ENCODE data around the gene TSC22D1.

TSC22D1 gene

DNA sequence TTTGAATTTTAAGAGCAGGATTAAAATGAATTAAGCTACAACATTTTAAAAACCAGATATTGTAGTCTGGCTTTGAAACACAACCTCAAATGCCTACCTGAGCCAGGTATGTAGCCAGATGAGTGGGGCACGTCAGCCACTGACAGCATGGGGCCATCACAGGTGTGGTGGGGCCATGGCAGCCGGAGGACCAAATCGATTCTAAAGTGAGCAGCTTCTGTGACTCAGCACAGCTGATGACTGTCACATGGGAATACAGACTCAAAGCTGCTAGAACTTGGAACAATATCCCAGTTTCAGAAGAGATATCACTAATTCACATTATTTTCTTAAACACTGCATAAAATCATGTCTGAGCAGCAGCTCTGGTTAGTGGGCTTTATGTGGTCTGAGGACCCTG lies 149.7 kb downstream of the TSC22D1 start:
- no peak for DNase-seq (ENCODE audit: low spot score)

DNA sequence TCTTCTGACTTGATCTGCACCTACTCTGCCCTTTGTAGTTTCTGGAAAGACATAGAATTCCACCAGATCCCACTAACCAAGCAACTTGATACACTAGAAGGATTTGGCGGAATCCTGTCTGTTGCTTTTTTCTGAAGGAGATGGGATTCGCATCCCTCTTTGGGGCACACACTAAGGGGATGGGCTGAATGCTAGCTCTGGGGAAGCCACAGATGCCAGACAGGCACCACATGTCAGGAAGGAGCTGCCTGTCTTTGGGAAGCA lies 150.4 kb downstream of the TSC22D1 start:
- no peak for DNase-seq (ENCODE audit: low spot score)

DNA sequence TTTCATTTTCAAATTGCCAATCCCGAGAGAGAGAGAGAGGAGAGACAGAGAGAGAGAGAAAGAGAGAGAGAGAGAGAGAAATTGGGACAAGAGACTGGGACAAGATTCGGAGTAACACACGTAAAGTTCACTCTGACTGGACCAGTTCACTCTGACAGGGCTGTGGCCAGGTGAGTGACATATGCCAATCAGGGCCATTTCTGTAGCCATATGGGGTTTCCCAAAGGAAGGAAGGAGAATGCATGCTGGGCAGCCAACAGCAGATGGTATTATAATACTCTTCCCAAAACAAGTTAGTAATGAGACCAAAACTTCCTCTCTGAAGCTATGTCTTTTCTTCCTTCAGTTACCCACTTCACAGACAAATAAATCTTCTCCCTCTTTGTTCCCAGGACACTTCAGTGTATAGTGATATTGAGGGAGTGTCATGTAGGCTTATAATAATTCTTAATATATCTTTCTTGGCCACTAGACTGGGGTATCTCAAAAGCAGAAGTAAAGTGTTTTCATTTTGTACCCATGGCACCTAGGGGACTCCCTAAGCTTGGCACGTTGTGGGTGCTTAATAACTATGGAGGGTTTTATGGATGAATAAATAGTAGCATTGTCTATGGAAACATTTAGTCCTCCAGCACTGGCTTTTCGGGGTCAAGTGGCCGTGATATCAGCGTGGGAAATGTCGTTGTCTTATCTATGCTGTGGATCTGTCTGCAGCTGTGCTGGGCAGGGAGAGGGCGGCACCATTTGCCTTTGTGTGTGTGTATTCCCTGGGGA lies 150.9 kb downstream of the TSC22D1 start:
- no peak for DNase-seq (ENCODE audit: low spot score)

DNA sequence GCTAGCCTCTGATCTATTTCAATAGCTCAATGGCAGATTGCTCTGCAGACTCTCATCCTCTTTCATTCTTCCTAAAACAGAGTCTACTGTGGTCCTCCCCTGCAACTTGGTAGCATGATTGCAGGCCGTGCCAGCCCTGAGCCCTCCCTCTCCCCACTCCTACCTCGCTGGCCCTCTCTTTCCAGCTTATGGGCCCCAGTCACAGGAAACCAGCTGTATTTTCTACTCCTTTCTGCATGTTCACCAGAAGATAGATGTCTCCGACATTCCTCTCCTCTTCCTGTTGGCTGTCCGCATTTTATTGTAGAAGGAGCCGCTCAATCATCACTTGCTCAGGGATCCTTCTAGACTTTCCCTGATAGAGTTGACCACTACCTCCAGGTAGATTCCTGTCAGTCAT lies 152.3 kb downstream of the TSC22D1 start:
- DNase-seq (ENCODE audit: low spot score) = no peak

DNA sequence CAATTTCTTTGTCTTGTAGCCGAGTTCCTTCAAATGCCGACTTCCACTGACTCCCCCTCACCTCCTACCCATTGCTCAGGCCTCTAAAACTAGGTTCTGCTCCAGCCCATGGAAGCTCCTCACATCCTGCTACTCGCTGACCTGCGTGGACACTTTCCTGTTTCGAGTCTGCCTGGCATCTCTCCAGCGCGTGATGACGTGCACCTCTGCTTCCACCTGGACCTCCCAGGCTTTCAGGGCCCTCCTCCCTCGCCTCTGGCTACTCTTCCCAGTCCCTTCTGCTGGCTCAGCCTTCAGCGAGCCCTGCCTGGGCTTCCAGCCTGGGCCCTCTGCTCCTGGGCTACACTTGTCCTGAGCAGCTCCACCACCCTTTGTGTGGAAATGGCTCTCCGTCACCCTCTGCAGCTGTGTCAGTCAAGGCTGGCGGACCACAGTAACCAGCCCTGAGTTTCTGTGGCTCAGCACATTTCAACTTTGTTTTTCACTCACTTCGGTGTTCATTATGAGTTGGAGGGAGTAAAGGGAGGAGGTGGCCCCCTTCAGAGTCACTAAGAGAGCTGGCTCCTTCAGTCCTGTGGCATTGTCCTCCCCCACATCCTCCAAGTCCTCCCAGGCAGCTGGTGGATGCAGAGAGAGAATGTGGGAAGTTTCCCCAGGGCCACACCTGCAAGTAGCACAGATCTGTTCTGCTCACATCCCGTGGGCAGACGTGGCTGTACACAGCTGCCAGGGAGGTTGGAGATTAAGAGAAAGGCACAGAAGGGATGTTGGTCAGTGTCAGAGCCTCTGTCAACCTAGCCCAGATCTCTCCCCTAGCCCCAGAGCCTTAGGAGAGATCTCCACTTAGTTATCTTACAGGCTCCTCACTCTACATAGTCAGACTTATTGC lies 153.1 kb downstream of the TSC22D1 start:
- DNase-seq (ENCODE audit: low spot score) = no peak

DNA sequence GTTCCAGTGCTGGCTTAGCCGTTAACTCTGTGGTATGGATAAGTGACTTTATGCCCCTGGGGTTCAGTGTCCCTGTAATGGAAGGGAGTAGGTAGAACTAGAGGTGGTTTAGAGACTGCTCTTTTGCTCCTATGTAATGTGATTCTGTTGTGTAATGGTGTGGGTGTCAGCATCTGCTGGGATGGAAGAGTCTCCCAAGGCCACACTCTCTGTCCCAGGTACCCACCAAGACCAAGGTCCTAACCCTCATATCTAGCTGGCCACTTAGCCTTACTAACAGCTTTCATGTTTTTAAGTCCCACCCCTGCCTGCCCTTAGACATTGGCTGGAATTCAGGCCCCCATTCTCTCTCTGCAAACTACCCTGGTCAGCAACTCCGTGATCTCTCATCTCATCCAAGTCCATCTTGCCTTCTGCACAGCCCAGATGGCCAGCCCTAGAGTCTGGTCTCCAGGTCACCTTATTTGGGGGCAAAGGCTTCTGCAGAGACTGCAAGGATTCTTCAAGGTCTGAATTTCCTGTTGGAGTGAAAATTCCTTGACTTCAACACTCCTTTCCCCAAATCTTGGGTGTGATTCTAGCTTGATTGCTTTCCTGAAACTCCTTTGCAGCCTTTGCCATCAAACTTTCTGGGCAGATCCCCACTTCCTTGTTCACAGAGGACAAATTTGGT lies 154.1 kb downstream of the TSC22D1 start:
- no peak for DNase-seq (ENCODE audit: low spot score)

DNA sequence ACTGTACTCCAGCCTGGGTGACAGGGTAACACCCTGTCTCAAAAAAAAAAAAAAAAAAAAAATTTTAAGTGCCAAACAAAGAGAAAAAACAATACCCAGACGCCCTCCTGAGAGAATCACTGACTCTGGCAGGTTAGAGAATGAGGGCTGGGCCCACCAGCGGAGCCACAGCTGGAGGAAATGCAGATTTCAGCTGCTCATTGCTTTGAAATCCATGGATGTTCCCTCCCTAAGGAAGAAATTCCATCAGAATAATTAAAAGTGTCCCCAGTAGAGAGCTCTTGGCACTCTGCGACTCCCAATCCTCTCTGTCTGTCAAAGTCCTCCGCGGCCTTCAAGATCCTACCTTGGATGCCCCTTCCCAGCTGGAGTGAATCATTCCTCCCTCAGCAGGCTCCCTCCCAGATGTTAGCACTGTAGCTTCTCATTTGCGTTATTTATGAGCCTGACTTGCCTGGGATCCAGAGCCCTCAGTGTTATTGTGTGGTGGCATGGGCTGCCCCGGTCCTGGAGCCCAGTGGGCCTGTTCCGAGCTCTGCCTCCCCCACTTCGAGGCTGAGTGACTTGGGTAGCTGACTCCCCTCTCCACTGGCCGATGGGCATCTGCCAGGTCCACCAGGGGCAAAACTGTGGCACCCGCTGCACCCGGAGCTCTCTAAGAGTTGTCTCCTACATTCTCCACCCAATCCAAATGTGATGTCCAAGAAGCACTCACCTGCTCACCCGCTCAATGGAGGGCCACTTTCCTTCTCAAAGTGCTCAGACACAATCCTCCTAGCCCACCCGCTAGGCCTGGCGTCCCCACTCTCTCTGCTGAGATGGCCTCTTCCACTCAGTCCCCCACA lies 155.5 kb downstream of the TSC22D1 start:
- no peak for DNase-seq (ENCODE audit: low spot score)

DNA sequence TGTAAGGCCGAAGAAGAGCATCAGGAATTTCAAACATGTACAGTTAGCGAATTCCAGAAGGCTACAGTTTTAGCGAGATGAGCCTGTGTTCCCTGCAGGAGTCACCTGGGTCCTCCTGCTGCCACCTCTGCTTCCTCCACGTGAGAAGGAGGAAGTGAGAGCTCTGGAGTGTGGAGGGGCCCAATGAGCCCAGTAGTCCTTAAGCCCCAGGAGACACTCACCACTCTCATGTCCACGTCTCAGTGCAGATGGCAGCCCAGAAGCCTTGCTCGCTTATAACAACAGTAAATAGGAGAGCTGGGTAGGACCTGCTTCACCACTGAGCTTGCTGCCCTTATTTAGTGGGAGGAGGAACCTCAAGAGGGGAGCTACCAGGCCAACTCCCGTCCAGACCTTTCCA lies 158.3 kb downstream of the TSC22D1 start:
- DNase-seq (ENCODE audit: low spot score) = no peak

DNA sequence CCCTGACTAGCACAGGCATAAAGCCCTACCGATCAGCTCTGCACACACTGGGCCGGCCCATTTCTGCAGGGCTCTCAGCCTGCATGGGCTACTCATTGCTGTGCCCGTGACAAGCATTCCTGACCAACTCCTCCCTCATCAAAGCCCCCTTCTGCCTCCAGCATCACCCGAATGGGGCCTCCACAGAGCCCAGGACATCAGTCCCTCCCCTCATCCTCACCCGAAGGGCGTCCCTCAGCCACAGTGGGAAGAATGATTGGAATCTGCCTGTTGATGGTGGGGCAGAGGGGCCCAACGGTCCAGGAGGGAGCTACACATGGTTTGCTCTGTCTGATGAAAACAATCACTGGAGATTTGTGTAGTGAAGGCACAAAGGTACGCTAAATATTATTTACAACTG lies 158.7 kb downstream of the TSC22D1 start:
- no peak for DNase-seq (ENCODE audit: low spot score)

DNA sequence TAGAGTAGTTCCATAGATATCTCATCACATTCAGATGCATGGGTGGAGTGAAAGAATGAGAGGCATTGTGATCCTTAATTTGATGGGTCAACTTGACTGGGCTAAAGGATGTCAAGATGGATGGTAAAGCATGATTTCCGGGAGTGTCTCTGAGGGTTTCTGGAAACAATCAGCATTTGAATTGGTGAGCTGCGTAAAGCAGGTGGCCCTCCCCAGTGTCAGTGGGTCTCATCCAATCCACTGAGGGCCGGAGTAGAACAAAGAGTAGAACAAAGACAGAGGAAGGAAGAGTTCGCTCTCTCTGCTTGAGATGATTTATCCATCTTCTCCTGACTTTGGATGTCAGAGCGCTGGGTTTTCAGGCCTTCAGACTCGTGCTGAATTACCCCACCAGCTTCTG lies 159.4 kb downstream of the TSC22D1 start:
- no peak for DNase-seq (ENCODE audit: low spot score)

DNA sequence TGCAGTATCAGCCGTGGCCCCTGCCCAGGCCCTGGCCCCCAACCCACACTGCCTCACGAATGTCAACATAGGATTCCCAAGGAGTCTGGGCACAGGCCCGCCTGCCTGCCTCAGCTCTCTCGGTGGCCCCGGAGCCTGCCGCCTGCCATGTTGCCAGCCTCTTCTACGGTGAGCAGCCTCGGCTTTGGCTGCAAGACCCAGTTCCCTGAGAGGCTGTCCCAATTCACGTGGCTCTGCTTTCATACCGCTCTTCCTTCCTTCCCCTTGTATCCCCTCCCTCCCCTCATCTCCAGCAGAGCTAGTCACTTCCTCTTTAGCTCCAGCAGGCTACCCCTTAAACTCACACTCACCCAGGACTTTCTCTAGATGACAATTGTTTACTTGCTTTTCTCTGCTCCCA lies 159.8 kb downstream of the TSC22D1 start:
- DNase-seq (ENCODE audit: low spot score) = no peak

DNA sequence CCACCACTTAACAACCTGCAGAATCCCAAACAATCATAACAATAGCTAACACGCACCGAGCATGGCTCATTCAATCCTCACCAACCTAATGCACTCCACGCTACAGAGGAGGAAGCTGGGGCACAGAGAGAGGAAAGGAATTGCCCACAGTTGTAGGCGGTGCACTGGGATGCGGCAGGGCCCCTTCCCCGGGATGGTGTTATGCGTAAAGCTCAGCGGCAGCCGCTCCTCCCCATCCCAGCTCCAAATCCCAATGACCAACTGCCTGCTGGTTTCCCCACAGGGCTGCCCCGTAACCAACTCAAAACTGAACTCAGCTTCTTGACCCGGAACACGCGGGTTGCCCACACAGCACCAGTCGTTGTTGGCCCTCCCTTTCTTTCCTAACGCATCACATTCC lies 160.3 kb downstream of the TSC22D1 start:
- DNase-seq (ENCODE audit: low spot score) = no peak

DNA sequence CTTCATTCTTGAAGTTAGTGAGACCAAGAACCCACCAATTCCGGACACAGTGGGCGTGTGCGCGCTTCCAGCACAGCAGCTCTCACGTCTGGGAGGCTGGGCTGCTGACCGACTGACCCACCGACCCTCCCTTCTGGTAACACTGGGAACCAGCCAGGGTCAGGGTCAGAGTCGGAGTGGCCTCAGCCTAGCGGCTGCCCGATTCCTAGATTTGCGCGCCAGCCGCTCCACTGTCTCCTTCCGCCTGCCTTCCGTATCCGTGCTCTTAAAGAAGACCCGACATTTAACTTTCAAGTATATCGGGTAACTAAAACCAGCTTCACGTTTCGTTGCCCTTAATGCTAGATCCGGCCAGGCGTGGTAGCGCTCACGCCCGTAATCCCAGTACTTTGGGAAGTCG lies 161.4 kb downstream of the TSC22D1 start:
- DNase-seq (ENCODE audit: low spot score) = no peak

DNA sequence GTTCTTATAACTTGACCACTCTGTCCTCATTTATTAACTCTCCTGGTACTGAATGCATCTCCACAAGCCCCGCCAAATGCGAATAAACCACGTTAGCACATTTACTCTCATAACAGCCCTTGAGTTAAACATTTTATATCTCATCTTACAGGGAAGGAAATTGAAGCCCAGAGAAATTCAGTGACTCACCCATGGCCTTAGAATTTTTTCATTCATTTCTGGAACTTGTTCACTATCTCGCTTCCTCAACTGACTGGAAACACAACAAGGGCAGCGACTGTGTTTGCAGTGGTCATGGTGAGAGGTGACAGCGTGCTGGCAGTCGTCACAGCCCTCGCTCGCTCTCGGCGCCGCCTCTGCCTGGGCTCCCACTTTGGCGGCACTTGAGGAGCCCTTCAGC lies 163.0 kb downstream of the TSC22D1 start:
- no peak for DNase-seq (ENCODE audit: low spot score)

DNA sequence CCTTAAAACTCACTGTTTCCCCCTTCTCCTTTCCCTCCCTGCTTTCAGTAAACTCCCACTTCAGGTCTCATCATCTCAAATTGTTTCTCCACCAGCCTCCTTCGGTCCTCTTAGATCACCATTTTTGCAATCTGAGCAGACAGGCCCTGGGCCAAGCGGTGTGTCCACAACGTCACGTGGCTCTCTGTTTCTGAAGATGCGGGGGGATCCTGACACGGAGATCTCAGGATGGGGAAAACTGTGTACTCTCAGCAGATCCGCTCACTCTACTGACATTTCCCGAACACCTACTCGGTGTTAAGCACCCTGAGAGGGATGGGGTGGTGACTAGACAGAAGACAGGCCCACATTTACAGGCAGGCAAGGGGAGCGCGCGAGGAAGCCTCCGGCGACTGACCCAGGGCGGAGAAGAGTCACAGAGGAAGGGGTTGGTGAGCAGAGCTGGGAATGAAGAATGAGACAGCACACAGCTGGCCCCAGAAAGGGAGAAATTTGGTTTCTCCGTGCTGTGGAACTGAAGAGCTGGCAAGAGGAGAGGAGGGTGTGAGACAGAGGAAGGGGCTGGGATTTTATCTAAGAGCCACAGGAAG lies 163.7 kb downstream of the TSC22D1 start:
- no peak for DNase-seq (ENCODE audit: low spot score)

DNA sequence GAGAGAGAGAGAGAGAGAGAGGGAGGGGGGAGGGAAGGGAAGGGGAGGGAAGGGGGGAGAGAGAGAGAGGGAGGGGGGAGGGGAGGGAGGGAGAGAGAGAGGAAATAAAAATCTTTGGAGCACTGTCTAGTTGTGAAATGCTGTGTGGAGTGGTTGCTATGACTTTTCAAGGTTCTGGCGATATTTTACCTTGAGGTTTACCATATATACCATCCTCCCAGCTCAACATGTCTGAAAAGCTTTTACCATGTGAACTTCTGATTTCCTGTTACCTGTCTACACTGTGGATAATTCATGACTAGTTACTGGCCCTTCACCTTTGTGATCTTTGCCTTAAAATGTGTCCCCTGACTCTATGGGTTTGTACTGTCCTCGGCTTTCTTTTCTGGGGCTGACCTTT lies 164.3 kb downstream of the TSC22D1 start:
- no peak for DNase-seq (ENCODE audit: low spot score)

DNA sequence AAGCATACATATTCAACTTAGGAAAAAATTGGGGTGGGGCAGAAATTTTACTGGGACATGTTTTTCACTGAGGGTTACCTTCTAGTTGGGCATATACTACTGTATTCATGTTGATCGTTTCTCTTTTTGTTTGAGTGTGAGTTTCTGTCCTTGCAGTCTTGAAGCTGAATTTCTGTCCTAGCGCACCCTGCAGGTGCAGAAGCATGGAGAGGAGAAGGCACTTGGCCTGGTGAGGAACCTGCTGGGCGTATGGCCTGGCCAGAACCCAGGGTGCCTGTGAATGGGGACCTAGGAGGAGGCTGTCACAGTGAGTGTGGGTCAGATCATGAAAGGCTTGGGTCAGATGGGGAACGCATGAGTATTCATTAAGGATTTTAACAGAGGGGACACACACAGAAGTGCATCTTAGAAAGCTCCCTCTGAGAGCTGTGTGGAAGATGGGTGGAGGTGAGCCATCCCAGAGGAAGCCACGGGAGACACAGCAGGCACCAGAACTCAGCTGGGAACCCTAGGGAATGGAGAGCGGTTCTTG lies 165.7 kb downstream of the TSC22D1 start:
- no peak for DNase-seq (ENCODE audit: low spot score)

DNA sequence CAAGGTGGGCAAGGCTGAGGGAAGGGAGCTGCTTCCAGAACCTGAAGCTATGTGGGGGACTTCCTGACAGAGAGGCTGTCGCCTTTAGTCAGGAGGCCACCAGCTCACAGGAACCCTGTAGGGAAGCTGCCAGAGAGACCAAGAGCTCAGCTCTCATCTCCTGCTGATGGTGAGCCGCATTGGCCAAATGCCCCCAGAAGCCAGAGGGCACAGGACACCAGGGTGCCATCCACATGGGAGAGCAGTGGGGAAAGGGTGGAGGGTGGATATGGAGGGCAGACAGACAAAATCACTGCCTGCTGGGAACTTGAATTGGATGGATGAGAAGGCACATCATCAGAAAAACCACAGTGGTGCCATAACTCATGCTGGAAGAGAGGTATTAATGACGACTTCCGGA lies 166.5 kb downstream of the TSC22D1 start:
- DNase-seq (ENCODE audit: low spot score) = no peak

DNA sequence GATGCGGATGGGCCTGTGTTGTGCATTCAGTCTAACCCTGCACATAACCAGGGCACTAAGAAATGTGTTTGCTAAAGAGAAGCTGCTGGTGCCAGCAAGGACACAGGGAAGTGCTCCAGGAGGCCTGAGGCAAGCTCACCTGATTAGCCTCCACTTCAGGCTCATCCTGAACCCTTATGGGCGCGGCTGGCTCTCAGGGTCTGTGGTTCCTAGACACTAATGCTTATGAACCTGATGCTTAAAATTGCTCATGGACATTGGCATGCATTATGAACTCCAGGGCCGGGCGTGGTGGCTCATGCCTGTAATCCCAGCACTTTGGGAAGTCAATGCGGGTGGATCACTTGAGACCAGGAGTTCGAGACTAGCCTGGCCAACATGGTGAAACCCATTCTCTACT lies 168.2 kb downstream of the TSC22D1 start:
- no peak for DNase-seq (ENCODE audit: low spot score)

DNA sequence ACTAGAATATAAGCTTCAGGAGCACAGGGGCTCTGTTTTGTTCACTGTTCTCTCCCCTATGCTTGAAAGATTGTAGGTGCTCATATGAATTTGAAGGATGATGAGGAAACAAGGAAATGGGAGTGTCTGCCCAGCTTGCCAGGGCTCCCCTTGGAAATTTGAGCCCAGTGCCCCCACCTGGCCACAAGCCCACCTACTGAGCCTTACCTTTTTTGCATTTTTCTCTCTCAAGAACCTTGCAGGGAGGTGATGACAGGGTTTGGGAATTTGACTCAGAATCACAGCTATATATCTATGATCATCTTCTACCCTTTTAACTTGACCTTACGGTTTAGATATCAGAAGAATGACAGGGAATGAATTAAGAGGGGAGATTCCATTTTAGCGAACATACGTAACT lies 168.8 kb downstream of the TSC22D1 start:
- no peak for DNase-seq (ENCODE audit: low spot score)

DNA sequence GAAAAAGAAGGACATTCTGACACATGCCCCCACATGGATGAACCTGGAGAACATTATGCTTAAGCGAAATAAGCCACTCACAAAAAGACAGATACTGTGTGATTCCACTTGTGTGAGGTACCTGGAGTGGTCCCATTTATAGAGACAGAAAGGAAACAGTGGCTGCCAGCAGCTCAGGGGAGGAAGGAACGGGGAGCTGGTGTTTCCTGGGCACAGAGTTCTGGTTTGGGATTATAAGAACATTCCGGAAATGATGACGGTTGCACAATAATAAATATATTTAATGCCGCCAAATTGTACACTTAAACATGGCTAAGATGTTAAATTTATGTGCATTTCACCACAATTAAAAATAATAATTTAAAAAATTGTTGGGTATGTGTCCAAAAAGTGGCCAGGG lies 169.5 kb downstream of the TSC22D1 start:
- DNase-seq (ENCODE audit: low spot score) = no peak
